ENCODE data around the gene SREK1IP1.

The SREK1IP1 gene

DNA sequence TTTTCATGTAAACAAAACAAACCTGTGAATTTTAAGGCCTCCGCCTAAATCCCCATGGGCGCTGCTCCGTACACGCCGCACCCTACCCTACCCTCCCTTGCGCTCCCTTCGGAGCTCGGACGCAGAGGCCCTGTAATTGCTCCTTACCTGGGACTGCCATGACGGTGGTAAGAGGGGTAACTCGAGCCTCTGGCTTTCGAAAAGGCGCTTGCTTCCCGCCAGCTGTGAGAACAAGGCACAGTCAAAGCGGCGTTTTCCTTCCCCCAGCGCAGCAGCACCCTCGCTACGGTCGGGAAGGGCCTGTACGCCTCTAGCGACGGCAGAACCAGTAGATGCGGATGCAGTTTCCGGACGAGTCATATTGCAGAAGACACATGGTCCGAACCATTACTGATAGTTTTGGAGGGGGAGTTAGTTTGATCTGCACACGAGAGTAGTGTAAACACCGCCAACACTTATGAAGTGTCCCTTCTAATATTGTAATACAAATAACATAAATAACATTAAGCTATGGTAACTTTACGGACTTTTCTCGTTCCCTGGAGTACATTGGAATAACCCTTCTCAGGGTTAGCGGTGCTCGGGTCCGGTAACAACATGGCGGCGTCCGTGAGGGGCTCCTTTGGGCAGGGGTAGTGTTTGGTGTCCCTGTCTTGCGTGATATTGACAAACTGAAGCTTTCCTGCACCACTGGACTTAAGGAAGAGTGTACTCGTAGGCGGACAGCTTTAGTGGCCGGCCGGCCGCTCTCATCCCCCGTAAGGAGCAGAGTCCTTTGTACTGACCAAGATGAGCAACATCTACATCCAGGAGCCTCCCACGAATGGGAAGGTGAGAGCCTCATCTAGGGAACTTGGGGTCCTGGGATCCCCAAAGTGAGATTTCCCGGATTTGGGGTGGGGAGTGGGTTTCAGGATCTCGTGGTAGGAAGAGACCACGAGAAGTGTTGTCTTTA lies at the start of gene SREK1IP1, which contains the start of gene CWC27:
Gene SREK1IP1, minus strand, starts transcription at position 334 of the 955 bp plus-strand sequence. Its CDS starts 174 bp downstream, at position 160.
Gene CWC27, plus strand, starts transcription at position 573 of the 955 bp plus-strand sequence. Its CDS starts 217 bp downstream, at position 790.
- DNase-seq = peak; percentile 84

DNA sequence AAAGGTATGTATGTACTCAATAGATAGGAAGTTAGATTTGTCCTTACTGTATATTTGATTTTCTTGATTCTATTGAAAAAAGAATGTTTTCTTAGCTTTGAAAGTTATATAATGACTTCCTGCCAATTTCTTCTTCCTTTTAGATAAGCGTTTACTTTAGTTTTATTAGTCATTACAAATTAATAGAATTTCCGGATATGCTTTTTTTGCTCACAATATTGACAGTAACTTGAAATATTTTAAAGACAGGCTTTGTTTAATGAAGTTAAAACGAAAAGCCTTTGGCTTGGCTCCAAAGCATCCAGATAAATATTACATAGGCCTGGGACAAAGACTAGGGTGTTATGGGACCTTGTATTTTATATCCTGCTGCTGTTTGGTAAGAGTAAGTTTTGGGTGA lies 49.8 kb upstream of the SREK1IP1 start:
- no peak for DNase-seq

DNA sequence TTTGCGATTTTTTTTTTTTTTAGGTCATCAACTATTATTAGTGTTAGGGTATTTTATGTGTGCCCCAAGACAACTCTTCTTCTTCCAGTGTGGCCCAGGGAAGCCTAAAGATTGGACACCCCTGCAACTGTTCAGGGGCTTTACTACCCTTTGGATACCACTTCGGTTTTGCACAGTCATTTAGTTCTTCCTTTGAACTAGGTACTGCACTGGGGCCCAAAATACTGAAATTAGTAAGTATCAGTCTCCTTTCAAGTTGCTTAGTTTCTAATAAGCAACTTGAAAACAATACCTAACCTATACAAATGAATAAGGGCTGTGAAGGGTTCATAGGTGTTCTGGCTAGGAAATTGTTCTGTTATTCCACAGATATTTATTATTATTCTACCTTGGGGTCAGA lies 45.6 kb upstream of the SREK1IP1 start:
- DNase-seq = no peak

DNA sequence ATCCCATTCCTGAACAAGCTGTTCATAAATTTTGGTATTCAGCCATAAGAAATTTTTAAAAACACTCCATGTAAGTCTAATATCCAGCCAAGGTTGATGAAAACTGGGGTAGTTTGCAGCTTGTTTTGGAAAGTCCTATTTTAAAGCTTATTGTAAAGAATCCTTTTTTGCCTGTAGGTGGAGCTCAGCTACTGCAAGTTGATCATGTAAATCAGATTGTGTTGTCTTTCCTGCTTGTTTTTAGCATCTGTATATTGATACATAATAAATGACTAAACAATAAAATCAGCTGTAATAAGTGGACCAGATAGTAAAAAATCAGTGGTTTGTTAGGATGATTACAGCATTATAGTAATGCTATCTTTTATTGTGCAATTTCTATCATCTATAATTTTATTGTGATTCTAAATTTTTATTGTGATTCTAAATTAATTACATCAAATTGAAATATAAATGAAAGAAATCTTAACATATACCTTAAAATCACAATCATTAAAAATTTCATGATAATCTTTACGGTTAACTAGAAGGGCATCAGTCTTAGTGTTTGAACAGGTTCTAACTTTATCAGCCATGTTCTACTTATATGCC lies 42.7 kb upstream of the SREK1IP1 start:
- no peak for DNase-seq

DNA sequence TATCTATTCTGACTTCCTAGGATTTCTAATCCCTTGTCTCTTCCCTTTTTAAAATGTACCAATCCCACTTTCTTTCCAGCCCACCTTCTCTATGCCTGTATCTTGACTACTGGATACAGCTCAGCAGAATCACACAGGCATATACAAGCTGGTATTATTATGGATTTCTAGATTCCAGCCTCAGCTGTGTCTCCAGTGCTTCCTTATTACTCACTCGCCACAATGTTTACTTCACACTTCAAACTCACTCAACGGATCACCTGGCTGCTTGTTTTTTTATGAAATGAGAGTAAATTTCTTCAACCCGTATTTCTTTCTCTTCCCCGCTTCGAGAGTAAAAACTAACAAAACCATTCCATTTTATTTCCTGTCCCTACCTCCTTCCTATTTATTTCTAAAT lies 39.0 kb upstream of the SREK1IP1 start:
- no peak for DNase-seq

DNA sequence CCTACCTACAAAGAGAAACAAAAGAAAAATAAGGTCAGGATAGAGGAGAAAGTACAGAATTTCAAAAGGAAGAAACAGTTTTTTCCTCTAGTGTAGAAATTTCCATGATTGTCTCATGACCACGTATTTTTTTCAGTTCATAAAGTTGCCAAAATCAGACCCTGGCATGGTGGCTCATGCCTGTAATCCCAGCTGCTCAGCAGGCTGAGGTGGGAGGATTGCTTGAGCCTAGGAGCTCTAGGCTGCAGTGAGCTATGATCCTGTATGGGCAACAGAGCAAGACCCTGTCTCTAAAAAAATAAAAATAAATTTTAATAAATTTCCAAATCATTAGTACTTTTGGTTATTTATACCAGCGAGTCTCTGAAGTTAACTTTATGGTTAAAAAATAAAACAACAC lies 38.0 kb upstream of the SREK1IP1 start:
- no peak for DNase-seq

DNA sequence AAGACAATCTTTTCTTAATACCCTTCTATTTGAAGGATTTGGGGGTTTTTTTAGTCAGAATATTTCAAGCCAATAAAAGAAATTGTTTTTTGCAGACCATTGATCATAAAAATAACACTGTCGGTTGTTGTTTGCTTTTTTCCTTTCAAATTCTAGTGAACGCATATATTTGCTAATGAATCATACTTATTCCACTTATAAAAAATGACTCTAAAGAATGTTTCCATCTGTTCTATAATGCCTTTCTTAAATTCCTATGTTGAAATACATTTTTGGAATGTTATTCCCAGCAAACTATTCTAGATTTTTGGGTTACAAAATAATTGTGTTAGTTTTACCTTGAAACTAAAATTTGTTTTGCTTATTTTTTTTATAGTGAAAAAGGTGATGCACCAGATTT lies 32.4 kb upstream of the SREK1IP1 start:
- no peak for DNase-seq

DNA sequence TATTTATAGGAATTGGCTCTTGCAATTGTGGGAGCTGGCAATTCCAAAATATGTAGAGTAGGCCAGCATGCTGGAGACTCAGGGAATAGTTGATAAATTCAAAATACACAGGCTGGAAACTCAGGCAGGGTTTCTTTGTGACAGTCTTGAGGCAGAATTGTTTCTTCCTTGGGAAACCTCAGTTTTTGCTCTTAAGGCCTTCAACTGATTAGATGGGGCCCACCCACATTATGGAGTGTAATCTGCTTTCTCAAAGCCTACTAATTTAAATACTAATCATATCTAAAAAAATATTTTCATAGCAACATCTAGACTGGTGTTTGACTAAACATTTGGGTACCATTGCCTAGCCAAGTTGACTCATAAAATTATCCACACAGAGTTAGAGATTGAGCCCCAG lies 27.8 kb upstream of the SREK1IP1 start:
- no peak for DNase-seq

DNA sequence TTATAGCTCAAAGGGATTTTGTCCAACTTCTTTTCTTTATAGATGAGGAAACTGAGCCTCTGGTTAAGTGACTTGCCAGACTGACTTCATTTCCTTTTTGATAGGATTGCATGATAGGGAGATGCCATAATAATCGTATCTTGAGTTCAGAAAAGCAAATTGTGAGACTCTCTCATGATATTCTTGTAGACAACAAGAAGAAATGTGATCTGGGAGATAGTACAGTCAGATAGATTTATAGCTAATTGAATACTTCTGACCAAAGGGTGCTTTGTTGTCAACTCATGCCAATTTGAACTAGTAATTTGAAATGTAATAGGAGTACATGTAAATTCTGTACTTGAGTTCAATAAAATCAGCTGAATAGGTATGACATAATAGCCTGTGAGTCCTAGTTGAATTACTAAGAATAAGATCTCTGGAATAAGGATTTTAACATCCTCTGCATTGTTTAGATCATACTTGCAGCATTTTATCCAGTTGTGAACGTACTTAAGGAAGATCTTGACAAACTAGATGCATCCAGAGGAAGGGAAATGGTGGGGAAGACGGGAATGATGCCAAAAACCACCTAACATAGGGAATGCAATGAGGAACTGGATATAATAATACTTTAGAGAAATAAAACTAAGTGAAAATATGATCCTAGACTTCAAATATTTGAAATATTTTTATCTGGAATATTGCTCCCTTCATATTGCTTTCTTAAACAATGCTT lies 25.7 kb upstream of the SREK1IP1 start:
- no peak for DNase-seq

DNA sequence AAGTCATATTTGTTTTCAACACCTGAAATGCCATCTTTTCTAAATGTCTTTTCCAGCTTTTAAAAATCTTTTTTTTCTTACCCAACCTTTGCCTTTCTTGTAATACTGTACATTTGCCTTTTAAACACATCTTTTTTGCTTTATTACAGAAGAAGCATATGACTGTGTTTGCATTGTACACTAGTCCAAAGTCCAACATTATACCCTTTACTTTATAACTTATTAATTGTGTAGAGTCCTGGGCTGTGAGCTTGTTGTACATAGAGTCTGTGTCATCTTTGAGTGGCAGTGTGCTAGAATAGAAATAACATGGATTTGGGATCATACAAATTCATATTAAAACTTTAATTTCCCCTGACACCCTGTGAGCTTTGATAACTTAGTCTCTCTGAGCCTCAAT lies 24.0 kb upstream of the SREK1IP1 start:
- DNase-seq = no peak

DNA sequence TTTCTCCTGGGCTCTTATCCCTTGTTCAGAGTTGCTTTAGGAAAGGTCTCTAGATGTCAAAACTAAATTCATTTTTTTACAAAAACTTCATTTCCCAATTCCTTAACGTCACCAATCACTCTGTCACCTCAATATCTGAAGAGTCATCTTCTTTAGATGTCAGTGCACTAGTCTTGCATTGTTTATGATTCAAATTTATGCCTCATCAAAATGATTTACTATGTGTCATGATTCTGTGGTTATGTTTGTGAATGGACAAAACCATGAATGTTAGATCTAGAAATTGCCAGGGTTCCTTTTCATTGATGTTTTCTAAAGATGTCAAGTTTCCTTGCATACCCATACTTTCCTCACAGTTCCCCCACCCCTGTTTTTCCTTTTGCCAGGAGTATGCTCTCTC lies 21.7 kb upstream of the SREK1IP1 start:
- no peak for DNase-seq

DNA sequence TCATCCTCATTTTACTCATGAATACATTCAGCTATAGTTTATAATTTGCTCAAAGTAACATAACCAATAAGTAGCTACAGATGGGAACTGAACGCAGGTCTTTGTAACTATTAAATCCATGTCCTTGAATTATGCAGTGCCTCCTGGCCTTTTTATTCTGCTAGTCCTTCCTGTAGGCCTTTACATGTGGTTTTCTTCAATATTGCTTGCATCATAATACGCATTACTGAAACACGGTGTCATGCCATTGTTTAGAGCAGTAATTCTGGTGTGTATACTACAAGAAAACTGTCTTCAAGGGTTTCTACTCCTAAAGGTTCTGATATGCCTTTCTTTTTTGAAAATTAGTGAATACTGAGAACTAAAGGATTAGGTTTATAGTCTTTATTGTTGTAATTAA lies 21.0 kb upstream of the SREK1IP1 start:
- DNase-seq = no peak

DNA sequence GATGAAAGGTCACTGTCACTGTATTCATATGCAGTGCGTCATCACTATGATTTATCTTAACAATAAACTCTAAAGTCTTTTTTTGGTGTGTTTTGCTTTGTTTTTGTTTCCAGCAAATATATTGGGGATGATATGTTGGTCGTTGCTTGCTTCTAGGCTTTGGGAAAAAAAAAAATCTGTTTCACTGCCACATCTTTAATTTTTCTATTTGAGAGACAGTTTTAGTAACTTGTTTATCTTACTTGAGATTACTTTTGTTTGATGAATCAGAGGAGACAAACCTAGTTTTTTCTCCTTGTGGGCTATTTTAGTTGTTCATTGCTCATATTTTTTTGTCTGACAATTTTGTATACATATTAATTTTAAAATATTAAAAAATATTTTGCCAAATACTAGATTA lies 19.7 kb upstream of the SREK1IP1 start:
- no peak for DNase-seq

DNA sequence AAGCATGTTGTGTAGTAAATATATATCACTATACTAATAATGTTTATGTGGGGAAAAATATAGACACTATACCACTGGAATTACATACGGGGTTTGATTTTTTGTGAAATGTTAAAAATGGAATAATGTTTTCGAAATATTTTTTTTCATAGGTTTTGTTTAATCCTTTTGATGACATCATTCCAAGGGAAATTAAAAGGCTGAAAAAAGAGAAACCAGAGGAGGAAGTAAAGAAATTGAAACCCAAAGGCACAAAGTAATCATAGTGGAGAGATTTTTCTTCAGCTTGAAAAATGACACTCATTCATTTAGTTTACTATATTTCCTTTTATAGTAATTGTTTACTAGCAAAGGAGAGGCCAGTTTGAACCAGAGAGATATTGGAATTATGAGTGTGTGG lies 17.9 kb upstream of the SREK1IP1 start:
- DNase-seq = no peak

DNA sequence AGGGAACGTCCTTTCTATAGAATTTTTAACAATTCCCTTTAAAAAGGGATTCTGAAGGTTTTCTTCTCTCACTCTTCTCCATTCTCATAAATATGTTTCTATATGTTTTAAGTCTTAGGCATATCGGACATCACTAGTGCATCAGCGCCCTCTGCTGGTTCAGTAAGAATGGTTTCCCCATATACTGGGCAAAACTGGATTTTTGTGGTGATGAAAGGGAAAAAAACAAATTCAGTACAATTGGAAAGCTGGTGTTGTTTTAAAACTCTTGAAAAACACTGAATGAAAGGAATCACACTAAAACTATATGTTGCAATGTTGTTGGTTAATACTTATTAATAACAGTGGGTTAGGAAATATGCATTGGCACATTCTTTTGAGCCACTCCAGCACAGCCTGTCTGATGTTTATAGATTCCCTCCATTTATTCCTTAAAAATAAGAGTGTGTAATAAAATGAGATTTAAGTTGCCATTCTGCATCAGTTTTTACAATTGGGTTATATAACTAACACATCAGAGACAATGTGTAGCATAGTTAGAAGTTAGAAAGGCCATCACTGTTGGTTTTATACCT lies 16.0 kb upstream of the SREK1IP1 start:
- DNase-seq = peak; percentile 26

DNA sequence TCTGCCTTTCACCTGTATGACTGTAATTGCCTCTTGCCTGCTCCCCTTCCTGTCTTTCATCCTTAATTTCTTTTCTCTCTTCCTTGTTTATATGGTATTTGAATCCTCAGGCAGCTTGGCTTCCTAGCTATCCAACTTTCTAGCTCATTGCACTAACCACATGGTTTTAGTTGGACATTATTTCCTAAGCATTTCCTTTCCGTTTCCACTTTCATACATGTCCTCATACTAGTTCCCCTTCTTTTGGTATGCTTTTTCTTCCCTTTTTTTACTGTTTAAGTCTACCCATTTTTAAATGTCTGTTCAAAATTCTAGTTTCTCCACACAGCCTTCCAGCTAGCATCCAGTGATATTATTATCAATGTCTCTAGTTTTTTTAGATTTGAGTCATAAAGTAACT lies 6.8 kb upstream of the SREK1IP1 start:
- DNase-seq = no peak

DNA sequence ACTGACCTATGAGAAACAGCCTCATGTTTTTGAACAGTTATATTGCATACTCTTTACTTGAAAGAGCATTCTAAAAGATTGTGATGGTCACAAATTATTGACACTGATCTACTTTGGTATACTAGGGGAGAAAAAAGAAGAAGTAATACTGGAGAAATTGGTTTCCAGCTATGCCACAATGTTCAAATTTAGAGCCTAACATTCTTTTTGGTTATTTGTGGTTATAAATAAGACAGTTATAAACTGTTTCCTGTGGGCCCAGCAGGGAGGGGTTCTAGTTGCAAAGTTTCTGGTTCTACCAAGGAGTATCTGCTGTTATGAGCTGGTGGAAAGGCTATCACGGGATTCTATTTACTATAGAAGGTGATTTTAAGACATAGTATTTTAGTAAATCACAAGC lies 5.0 kb upstream of the SREK1IP1 start:
- DNase-seq = no peak

DNA sequence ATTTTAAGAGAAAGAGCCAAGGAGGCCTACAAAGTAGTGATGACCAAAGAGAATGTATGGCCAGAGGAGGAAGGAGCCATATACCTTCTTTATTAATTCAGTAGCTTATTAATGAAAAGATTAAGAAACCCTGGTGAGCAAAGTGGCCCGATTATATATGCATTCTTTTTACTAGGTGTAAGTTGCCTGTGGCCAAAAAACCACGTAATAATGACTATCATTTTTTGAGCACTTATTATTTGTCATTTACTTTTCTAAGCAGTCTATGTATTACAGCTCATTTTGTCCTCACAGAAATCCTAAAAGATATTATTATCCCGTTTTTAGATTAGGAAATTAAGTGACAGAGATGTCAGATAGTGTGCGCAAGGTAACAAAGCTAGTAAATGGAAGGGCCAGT lies 3.2 kb upstream of the SREK1IP1 start:
- no peak for DNase-seq

DNA sequence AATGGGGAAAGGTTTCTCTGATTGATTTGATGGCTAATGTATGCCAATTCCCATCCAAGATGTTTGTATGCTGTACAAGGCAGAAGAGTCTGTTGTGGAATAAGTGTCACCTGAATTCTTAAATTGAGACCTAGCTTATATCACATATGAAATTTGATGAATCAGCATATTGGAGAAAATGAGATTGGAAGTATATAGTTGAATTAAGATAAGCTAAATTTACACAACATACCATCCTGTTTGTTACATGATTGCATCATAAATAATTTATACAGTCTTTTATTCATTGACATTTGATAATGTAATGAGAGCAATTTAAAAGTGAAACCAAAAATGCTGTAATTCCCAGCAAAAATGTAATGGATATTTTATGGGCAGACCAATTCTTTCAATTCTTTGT lies 1.4 kb upstream of the SREK1IP1 start:
- DNase-seq = no peak

DNA sequence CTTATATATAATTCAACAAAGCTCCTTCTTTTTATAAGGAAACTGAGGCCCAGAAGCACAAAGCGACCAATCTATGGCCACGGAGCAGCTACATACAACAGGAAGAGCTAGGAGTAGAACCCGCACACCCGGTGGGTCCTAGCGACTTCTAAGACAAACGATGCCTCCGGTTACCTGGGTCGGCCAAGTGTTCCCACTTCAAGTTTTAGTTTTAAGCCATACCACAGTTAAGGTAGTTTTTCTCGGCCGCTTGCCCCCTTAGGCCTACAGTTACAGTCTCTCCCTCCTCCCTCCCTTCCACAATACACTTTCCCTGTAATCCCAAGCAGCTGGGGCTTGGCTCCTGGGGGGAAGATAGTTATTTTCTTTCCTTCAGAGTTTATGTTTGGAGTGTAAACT lies 533 bp downstream of the SREK1IP1 start:
- DNase-seq = no peak

DNA sequence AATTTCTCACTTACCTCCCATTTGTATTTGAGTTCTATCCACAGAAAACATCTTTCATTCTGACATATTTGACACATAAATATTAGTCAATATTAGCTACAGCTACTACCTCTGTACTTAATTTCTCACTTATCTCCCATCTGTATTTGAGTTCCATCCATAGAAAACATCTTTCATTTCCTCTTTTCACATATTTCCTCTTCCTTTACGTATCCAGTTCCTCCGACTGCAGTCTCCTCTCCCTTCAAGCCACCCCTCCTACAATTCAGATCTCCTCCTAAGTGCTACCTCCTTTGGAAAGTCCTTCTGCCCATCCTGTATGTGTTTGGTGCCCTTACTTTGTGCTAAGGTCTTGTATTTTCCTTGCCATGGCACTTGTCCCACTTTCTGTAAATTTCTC lies 1.6 kb downstream of the SREK1IP1 start:
- no peak for DNase-seq

DNA sequence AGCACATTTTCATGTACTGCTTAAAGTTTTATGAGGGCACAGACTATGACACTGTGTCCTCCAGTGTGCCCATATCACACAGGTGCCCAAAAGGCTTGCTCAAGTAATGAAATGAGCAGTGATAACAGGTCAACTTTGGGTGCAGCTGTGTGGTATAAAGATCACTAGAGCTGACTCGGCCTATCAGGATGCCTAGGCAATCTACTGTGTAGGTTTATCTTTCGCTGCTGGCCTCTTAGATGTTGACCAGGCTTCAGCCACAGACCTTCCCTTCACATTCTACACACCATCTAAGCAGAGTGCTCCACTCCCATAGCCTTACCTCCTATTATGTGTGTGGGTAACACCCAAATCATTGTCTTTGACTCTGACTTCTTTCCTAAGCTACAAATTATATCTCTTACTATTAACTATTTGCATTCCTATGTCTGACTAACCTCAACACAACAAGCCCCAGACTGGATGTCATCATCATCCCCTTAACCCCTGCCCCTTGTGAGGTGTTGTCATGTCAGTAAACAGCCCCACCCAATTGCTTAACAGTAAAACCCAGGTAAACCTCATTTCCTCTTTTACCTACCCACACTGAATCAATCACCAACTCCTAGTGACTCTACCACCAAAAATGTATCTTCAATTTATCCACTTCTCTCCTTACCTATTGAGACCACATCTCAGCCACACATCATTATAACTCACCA lies 2.5 kb downstream of the SREK1IP1 start:
- DNase-seq = peak; percentile 1

Data from NCI-H226 (cell line).